Activated CD8-positive, alpha-beta memory T cell treated with anti-CD3 and anti-CD28 coated beads, Interleukin-2, amount 50 U/mL, for 4 hours (primary cell): ENCODE data around the gene CD247.
A peak's percentile ranks its signal among the peaks of the same experiment; 100 is the strongest.

ENCODE experiments used
- DNase-seq: peaks from one replicate; pipeline ENCODE4 v3.0.0-alpha.2; 2020

CD247 gene

GRCh38 chr1:167431909-167432650 is 86.2 kb downstream of the CD247 start:
- DNase-seq: no peak

GRCh38 chr1:167431261-167431908 is 86.9 kb downstream of the CD247 start:
- DNase-seq: no peak

GRCh38 chr1:167430849-167431242 is 87.5 kb downstream of the CD247 start:
- no peak for DNase-seq

- no peak for DNase-seq
These were observed 88.0 kb downstream of the CD247 start for GRCh38 chr1:167430134-167430848.

DNA sequence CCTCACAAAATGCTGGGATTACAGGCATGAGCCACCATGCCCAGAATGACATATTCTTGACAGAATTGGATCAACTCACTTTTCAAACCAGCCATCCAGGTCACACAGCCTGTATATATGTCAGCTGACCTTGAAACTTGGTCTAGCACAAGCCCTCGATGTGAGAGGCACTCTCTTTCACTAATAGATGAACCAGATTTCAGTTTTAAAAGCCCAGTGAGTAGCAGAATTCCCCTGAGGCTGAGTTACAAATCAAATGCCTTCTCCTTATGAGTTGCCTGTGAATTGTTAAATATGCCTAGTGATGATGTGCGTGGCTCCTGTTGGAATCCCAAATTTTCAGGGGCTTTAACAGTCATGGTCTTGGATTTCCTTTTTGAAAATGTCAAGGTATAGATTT is 88.7 kb downstream of the CD247 start:
- no peak for DNase-seq

- no peak for DNase-seq
These were observed 89.9 kb downstream of the CD247 start for GRCh38 chr1:167428395-167428794.

GRCh38 chr1:167427848-167428247 is 90.5 kb downstream of the CD247 start:
- no peak for DNase-seq

GRCh38 chr1:167426716-167427115 is 91.6 kb downstream of the CD247 start:
- DNase-seq: no peak

GRCh38 chr1:167425482-167425881 is 92.8 kb downstream of the CD247 start:
- no peak for DNase-seq

DNA sequence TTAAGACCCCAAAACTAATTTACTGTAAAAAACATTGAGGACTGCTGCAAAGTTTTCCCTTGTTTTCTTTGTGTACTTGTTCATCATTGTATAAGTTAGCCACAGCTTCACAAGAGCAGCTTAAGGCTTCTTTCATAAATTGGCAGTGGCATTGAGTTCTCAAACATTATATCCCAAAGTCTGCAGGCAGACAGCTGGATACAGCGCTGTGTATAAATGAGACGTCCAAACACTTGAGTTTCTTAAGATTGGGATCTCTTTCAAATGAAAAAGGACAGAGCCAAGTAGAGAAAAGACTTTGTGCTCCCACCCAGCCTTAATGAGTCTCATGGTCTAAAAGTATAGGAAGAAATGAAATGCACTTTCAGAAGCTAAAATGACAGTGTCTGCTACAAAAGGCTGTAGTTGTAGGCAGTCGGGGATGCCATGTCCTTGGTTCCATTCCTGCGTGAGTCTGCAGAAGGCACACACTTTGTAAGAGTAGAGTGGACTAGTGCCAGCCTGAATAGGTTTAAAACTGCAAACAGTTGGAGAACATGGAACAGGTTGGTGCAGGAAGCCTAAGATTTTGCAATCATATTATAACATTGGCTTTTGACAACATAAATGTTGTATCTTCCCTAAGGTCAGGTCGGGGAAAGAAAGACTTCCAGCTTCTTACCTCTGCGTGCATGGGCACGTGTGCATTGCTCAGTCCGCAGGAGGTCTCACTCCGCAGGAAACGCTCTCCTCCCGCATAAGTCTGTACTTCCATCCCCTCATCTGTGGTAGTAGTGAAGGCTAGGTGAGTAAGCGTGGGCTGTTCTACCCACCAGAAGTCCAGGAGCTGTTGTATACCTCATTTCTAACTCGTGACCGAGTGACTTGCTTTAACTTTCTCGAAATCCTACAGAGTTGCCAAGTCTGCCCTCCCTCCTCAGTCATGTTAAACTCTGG is 94.4 kb downstream of the CD247 start:
- no peak for DNase-seq

GRCh38 chr1:167420510-167420909 is 97.8 kb downstream of the CD247 start:
- DNase-seq: no peak

DNA sequence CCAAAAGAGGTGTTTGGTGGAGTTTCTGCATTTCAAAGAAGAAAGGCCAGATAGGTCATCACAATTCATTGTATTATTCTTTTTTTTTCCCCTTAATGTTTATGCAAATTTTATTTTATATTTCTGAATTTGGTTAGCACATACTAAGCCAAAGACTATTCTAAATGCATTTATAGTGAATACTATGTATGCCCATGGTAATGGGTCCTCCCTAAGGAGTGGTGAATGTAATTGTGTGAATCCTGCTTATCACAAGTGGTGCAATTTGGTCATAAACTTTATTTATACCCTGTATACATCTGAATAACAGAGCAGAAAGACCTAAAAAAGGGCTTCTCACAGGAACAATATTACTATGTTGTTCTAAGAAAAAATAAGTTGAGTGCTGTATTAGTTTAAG is 99.1 kb downstream of the CD247 start:
- DNase-seq: no peak

DNA sequence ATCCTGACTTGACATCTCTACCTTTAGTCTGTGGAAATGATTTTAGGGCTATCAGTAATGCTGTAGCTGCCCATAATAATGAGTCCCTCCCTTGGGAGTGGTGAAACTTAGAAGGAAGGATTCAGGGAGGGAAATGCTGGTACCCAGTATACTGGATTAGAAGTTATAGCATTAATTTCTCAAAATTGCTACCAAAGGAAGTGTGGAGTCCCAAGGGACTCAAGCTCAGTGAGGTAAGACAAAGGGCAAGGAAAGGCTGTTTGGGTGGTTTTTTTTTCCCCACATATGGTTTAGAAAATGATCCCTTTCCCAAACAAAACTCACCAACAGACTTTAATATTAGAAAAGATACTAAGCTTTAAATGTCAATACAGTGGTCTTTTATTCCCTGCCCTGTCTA is 99.9 kb downstream of the CD247 start:
- no peak for DNase-seq

- no peak for DNase-seq
These were observed 101.8 kb downstream of the CD247 start for GRCh38 chr1:167416506-167416905.

DNA sequence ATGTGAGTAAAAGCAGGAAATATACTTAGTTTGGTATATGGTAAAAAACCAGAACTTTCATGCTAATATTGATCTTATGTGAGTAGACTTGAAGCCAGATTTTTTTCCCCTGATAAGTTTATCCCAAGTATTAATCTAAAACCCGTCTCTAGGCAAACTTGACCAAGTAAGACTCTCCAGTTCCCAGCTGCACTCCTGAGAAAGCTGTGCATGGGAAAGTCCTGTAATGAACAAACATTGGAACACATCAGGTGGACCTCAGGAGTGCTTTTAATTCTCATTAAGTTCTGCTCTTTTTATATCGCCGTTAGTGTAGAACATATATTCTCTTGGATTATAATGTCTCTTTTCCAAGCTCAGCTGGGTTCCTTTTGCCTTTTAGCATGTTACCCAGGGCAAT is 105.0 kb downstream of the CD247 start:
- DNase-seq: no peak

DNA sequence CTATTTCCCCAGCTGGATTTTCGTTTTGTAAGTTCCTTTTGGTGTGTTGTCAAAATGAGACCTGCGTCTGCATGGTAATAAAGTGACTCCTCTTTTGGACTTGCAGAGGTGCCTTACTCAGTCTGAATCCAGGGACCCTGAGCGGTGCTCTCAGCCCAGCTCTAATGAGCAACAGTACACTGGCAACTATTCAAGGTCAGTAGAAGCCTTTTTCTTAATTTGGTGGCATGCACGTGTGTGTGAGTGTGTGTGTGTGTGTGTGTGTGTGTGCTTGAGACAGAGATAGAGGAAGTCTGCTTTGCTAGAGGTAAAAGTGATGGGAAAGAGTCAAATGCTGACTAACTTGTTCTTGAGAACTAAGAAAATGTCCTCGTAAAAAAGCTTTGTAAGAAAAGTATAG is 105.4 kb downstream of the CD247 start:
- DNase-seq: no peak

DNA sequence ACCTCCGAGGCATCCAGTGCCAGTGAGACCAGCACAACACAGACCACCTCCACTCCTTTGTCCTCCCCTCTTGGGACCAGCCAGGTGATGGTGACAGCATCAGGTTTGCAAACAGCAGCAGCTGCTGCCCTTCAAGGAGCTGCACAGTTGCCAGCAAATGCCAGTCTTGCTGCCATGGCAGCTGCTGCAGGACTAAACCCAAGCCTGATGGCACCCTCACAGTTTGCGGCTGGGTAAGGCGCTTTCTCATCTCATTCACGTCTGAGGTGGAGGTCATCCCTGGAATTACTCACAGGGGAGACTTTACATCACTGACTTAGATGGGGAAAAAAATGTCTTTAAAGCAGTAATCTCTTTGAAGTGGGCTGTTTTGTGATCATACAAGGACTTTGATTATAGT is 106.3 kb downstream of the CD247 start:
- no peak for DNase-seq

GRCh38 chr1:167409183-167409582 is 109.1 kb downstream of the CD247 start:
- no peak for DNase-seq

DNA sequence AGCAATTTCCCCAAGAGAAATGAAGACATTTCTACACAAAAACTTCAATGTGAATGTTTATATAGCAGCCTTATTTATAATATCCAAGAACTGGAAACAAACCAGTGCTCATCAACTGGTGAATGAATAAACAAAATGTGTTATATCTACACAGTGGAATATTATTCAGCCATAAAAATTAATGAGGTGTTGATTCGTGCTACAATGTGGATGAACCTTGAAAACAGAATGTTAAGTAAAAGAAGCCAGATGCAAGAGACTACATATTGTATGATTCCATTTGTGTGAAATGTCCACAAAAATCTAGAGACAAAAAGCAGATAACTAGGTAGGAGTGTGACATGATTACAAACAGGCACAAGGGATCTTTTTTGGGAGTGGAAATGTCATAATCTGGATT is 110.0 kb downstream of the CD247 start:
- DNase-seq: no peak

DNA sequence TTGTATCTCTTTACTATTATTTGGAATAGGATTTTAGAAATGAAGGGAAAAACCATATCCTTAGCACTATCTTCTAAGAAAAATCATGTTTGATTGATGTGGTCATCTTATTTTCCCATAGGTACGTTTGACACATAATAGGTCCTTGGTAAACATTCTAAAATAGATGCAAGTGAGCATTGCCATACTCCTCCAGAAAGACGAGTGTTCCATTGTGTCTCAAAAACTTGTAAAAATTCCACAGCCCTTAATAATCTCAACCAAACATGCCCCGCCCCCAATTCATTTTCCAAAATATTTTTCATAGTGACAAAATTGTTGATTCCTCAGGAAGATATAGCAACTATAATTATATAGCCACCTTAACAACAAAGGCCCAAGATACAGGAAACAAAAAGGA is 113.4 kb downstream of the CD247 start:
- no peak for DNase-seq

DNA sequence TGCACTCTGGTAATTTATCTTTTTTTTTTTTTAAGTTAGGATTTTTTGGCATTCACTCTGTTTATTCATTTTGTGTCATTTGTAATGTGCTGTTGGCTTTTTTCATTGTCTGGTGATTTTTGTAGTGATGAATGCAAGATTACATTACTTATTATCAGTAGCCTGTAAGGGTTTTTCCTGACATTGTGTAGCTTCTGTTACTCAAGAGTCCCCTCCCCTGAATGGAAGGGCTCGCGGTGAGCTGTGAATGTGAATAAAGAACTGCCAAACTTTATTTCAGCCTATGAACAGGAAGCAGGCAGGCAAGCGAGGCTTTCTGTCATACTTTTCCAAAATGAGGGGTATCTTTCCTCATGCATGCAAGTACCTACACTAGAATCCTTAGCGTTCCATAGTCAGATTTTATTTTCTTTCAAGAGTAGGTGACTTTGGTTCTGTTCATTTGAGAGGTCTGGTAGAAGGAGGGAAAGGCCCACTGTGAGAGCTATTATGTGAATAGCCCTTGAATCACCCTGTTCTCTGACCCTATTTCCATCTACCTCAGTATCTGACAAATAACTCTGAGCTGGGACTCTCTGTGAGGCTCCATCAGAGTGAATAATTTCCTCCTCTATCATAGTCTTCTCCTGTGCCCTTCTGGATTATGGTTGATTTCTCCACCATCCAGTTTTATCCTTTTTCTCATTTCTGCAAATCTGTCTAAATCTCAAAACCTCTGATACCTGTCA is 114.0 kb downstream of the CD247 start:
- DNase-seq: no peak

- peak; percentile 48 for DNase-seq
These were observed 117.0 kb downstream of the CD247 start for GRCh38 chr1:167401260-167401873.
